Measurements from ENCODE around the gene CCDC60. TPM values are rescaled to one million over a fixed set of nuclear protein-coding genes. Genes with fewer than 3 reads are reported as not detected.

CCDC60 gene
- total RNA-seq, 1 donor from 2014 or later: not detected

GRCh38 chr12:119446459-119446858, 111.9 kb downstream of the CCDC60 start:
- peak; percentile 54 for DNase-seq (ENCODE audit: low read depth)

DNA sequence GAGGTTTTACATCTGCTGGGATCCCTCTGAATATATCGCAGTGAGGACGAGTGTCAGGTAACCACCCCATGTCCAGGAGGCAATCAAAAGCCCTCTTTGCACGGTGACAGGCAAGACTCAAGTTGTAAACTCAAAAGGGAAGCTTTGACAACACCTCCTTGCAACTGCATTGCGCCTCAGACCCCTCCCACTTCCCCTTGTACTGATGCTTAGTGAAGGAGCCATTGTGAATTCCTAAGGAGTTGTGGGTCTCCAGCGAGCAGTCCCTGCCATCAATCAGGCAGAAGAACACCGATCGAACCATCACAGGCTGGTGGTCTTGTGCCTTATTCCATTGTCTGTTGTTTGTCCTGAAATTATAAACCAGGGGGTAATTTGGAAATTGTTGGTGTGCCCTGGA, 112.6 kb downstream of the CCDC60 start:
- no peak for DNase-seq (ENCODE audit: low read depth)

- no peak for DNase-seq (ENCODE audit: low read depth)
Measured at GRCh38 chr12:119447618-119448017, 113.1 kb downstream of the CCDC60 start.

GRCh38 chr12:119448611-119449131, 114.1 kb downstream of the CCDC60 start:
- DNase-seq (ENCODE audit: low read depth): peak; percentile 2

DNA sequence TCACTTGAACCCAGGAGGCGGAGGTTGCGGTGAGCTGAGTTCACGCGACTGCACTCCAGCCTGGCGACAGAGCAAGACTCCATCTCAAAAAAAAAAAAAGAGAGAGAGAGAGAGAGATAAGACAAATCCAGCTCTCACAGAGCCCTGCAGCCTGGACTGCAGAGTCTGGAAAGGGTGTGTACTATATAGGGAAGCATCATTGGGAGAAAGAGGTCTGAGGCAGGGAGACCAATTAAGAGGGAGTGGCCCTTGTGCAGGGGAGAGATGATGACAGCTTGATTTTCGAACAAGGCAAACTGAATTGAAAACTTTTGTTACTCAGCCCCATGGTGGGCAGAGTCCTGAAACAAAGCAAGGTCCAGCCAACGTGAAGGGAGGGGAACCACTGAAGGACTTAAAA, 116.2 kb downstream of the CCDC60 start:
- DNase-seq (ENCODE audit: low read depth): no peak

- DNase-seq (ENCODE audit: low read depth): no peak
Measured at GRCh38 chr12:119456824-119457223, 122.3 kb downstream of the CCDC60 start.

DNA sequence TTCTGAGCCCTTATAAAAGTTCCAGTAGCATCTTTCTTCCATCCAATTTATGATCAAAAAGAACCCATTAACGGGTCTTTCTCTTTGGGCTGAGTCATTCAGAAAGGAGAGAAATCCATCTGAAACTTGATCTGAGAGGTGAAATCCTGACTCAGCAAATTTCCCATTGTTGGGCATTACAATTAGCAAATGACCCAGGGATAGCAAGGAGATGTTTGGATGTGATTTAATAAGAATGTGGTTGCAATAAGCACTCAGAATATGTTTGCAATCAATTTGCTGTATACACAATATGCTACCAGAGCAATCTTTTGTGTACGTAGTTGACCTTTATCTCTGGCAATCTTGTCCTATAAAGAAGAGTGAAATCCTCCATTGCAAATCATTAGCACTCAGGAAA, 122.7 kb downstream of the CCDC60 start:
- no peak for DNase-seq (ENCODE audit: low read depth)

- no peak for DNase-seq (ENCODE audit: low read depth)
Measured at GRCh38 chr12:119459481-119459880, 125.0 kb downstream of the CCDC60 start.

DNA sequence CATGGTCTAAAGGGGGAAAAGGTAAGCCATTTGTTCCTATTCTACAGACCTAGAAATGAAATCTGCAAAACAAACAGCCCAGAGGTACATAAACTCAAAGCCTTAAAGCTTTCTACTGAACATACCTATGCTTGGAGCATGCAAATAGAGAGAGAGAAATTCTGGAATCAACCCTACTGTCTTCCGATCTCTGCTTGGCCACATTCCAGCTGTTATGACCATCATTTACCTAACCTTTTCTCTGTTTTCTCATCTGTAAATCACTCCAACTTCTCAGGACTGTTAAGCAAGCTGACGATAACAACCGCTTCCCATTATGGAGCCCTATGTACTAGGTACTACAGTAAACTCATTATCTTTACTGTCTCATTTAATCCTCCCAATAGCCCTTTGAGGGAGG, 126.3 kb downstream of the CCDC60 start:
- no peak for DNase-seq (ENCODE audit: low read depth)

DNA sequence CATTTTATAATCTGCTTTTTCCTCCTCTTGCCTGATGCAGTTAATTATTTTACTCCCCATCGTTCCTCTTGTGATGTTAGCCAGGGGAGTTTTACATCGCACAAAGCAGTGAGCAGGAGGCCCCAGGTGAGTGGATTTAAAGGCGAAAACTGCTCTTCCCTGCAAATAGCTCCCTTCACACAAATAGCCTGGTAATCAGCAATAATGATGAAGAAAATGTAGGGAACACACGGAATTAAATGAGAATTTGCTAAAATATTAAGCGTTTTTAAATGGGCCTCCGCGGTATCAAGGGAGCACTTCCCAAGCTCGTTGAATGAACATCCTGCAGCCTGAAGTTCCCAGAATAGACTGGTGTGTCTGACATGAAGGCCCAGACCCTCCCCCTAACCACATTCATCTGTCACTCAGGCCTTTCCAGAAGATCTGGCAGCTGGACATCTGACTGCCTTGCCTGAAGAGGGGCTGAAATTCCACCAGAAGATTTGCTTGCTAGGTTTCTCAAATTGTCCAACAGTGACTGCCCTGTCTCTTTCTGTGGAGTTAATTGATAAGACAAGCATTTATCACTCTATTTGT, 127.2 kb downstream of the CCDC60 start:
- DNase-seq (ENCODE audit: low read depth): no peak

DNA sequence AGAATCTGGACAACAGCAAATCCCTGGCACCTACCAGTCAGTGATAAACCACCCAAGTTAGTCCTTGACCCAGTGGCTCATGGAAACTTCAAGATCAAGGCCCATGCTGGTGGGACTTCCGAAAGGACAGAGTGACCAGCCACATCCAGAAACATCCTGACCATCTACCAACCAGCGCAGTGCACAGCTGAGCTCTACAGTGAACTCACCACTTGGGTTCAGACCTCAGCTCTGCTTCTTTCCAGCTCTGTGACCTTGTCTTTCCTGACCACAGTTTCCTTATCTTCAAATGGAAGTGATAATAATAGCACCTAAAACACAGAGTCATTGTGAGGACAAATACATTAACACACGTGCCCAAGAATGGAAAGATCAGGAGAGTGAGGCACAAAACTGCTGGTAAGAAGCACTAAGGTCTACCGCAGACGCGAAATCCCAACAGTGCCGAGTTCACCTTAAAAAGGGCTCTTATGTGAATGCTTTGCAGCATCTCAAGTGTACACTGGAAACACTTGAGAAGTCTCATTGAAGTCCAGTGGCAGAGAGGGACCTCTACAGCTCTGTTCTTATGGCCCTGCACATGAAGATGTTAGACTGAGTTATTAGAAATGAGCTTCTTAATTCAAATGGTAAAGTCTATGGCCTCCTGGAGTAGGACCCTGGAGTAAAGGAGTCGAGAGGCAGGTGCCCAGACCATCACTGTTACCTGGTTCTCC, 128.8 kb downstream of the CCDC60 start:
- no peak for DNase-seq (ENCODE audit: low read depth)

DNA sequence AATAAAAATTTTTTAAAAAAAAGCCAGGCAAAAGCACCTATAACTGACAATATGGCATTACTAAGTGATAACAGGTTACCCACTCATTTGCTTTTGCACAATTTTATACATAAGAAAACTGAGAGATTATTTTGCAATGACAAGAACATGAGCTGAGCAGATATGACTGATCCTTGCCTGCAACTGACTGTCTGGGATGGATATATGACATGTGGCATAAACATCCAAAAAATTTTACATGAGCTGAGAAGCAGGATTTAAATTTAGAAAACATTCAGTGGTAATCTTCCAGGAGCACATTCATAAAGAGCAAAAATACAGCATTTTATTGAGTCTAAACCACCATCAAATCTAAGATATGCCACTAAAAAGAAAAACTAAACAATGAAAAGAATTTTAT, 133.8 kb downstream of the CCDC60 start:
- no peak for DNase-seq (ENCODE audit: low read depth)

- DNase-seq (ENCODE audit: low read depth): no peak
Measured at GRCh38 chr12:119475650-119476049, 141.1 kb downstream of the CCDC60 start.

DNA sequence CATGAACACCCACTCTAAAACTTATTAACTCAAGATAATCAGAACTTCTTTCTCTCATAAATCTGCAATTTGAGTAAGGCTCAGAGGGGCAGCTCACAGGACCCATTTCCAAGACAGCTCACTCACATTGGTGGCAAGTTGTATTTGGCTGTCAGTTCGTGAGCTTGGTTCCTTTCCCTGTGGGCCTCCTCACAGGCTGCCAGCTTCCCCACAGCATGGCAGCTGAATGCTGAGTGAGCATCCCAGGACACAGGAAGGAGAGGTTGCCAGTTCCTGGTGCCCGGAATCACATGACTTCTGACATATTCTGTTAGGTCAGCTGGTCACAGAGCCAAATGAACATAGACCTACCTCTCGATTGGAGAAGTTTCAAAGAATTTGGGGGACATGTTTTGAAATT, 142.4 kb downstream of the CCDC60 start:
- no peak for DNase-seq (ENCODE audit: low read depth)

DNA sequence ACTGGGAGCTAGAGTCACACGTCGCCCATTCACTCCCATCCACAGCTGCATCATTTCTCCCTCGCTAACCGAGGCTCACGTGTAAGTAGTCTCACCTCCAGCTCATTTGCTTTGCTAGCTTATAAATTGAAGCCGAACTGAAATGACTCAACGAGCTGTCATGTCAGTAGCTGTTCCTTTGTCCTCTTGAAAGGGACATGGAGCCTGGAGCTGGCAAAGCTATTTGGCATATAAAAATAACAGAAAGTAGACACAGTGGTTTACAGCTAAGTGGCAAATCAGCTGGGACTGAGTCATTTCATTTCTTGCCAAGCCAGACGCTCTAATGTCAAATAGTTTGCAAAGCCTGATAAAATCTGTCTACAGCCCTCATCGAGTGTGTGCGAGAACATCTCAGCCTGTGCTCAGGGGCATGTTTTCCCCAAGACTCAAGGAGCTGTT, 144.6 kb downstream of the CCDC60 start:
- no peak for DNase-seq (ENCODE audit: low read depth)

DNA sequence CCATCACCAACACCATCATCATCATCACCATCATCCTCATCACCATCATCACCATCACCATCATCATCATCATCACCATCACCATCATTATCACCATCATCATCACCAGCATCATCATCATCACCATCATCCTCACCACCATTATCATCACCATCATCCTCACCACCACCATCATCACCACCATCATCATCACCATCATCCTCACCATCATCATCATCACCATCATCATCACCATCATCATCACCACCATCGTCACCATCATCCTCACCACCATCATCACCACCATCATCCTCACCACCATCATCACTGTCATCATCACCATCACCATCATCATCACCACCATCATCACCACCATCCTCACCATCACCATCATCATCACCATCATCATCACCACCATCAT, 146.0 kb downstream of the CCDC60 start:
- no peak for DNase-seq (ENCODE audit: low read depth)

DNA sequence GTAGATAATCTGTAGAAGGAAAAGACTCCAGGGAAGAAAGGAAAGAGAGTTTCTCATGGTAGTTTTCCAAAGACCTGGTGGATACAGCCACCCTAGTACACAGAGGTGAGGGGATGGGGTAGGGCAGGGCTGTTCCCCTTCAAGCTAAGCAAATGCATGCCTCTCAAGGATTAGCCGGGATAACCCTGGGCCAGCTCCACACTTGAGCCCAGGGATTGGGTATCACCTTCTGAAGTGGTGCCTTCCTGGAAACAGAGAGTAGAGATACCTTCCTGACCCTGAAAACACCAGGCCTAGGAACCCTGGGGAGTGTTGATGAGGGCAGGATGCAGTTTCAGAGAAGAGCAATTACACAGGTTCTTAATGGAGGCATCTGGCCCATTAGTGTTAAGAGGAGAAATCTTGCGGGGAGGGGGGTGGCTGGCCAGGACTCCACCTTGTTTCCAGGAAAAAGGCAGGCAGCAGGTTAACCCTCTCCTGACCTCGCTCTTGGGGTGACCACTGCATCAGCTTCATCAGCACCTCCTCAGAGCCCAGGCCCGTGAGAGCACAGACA, 152.1 kb downstream of the CCDC60 start:
- DNase-seq (ENCODE audit: low read depth): no peak

- DNase-seq (ENCODE audit: low read depth): no peak
Measured at GRCh38 chr12:119491814-119492213, 157.3 kb downstream of the CCDC60 start.

GRCh38 chr12:119500209-119500608, 165.7 kb downstream of the CCDC60 start:
- DNase-seq (ENCODE audit: low read depth): no peak

- DNase-seq (ENCODE audit: low read depth): no peak
Measured at GRCh38 chr12:119501052-119501451, 166.5 kb downstream of the CCDC60 start.

DNA sequence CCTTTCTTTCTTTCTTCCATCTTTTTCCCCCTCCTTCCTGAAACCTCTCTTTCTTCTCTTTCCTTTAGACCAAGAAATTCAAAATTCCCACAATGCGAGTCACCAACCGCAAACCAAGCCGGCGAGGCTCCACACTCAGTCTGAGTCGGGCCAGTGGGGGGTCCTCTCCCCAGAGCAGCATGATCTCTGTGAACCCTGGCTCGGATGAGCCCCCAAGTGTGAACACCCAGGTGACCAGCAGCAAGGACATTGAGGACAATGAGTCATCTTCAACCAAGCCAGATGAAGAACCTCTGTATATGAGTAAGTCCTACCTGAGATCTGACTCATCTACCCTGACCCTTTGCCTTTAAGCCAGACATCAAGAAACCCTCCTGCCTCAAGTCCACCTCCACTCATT, 170.5 kb downstream of the CCDC60 start:
- peak; percentile 34 for DNase-seq (ENCODE audit: low read depth)

- peak; percentile 5 for DNase-seq (ENCODE audit: low read depth)
Measured at GRCh38 chr12:119512772-119513497, 178.4 kb downstream of the CCDC60 start.

GRCh38 chr12:119528241-119528640, 193.7 kb downstream of the CCDC60 start:
- DNase-seq (ENCODE audit: low read depth): peak; percentile 77

Measured in renal cortical epithelial cell (primary cell).